Left lung (tissue), 10 donors: Measurements from ENCODE around the gene SIK3. TPM values are rescaled to one million over a fixed set of nuclear protein-coding genes. Genes with fewer than 3 reads are reported as not detected.

ENCODE experiments used
- ATAC-seq: fragments of 200-7000 bp; cut with Tn5 transposase; one replicate; pipeline ENCODE4 v1.9.1; 2020; ENCODE audit warnings: moderate library complexity
- DNase-seq, 4 donors: peaks; one replicate each; pipeline ENCODE4 v3.0.0-alpha.2; 2013 to 2020
- H3K27ac ChIP-seq, 2 donors: fragments of 200-600 bp; sonication (generic) in 1 of 2; one replicate each; pipeline versions ENCODE4 v1.5.0 to v1.8.0; 2020 to 2021
- H3K27me3 ChIP-seq, 2 donors: fragments of 200-600 bp; sonication (generic) in 1 of 2; one replicate each; pipeline versions ENCODE4 v1.5.0 to v1.8.0; 2020 to 2021
- H3K36me3 ChIP-seq, 2 donors: fragments of 200-600 bp; sonication (generic) in 1 of 2; one replicate each; pipeline versions ENCODE4 v1.5.0 to v1.8.0; 2020 to 2021
- H3K4me1 ChIP-seq, 2 donors: fragments of 200-600 bp; one replicate each; pipeline ENCODE4 v1.8.0; 2021
- H3K4me3 ChIP-seq, 2 donors: fragments of 200-600 bp; sonication (generic) in 1 of 2; one replicate each; pipeline versions ENCODE4 v1.5.0 to v1.8.0; 2020 to 2021; ENCODE audit warnings: mild to moderate bottlenecking in 1 of 2
- H3K9me3 ChIP-seq, 2 donors: fragments of 200-600 bp; sonication (generic) in 1 of 2; one replicate each; pipeline versions ENCODE4 v1.5.0 to v1.8.0; 2020 to 2021
- intact Hi-C, 2 donors: fragments of 100-400 bp; cut with DNase I; formaldehyde crosslinking; loops; one replicate each; pipeline versions ENCODE4 v1.11.2 to v1.14.2; 2022
- polyA plus RNA-seq, 6 donors: library from polyadenylated mRNA; unstranded; fragments of 120-200 nt; gene quantifications; one replicate each; pipeline ENCODE4 v1.2.1, GENCODE V29; 2013; ENCODE audit not compliant: insufficient read length in 6 of 6
- total RNA-seq, 2 donors: library from RNA; stranded (reverse); fragmentation: NEBNext Ultra II Directional; extraction: Animal tissue kit (Norgen Biotek cat#: 25700); gene quantifications; one replicate each; pipeline ENCODE4 v1.2.1, GENCODE V29; 2021
- TF ChIP-seq, protein P1 (sequence below), 2 donors: fragments of 200-600 bp; sonication (generic) in 1 of 2; IDR thresholded peaks; one replicate each; pipeline versions ENCODE4 v1.5.0 to v1.8.0; 2021; ENCODE audit warnings: antibody characterized with exemption in 2 of 2
- donor health status: DM: no; HTN: yes; CAD: no.
- donor health status: DM: no; HTN: no; CAD: no.

The SIK3 gene
- total and polyA plus RNA-seq, 8 donors = 28.0 to 49.6 (median 35.9) TPM

DNA sequence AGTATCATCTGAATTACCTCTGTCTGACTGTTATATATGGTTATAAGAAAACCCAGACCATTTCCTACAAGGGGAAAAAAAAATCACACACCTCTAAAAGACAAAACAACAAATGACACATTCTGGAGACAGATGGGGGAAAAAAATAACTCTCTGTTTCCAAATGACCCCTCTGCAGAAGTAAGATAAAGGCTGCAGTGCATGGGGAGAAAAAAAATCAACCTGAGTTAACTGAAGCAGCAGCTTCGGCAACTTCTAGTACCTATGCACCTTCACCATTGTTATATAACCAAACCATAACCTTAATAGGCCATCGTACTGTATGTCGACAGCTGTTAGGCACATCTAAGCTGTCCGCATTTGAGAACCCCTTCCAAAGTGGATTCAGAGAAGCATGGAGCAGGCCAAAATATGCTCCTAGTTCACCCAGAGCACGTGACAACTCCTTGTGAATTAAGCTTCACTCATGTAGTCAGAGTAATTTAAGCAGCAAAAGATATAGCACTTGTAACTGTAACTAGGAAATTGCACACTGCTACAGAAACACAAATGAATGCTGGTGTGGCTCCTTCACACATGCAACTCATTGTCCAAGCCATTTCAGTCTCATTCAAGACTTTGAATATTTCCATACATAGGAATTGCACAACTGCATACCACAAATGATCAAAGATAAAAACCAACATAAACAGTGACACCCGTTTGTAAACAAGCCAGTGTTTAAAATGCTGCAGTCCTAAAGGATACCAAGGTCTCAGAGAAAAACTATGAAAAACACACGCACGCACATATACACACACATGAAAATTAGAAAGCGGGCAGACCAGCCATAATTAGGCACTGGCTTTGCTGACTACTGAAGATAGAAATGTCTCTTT, 2.7 kb downstream of the SIK3 start:
- H3K27me3 ChIP-seq = no peaks in the 10 kb centered on the region
- TF ChIP-seq, protein P1, sequence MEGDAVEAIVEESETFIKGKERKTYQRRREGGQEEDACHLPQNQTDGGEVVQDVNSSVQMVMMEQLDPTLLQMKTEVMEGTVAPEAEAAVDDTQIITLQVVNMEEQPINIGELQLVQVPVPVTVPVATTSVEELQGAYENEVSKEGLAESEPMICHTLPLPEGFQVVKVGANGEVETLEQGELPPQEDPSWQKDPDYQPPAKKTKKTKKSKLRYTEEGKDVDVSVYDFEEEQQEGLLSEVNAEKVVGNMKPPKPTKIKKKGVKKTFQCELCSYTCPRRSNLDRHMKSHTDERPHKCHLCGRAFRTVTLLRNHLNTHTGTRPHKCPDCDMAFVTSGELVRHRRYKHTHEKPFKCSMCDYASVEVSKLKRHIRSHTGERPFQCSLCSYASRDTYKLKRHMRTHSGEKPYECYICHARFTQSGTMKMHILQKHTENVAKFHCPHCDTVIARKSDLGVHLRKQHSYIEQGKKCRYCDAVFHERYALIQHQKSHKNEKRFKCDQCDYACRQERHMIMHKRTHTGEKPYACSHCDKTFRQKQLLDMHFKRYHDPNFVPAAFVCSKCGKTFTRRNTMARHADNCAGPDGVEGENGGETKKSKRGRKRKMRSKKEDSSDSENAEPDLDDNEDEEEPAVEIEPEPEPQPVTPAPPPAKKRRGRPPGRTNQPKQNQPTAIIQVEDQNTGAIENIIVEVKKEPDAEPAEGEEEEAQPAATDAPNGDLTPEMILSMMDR (IDR thresholded peaks at IDR 0.05) = no peak
- H3K9me3 ChIP-seq = no peaks in the 10 kb centered on the region
- H3K36me3 ChIP-seq = no peaks in the 10 kb centered on the region
- peak in 2 of 4 donors; percentile 75 to 79 for DNase-seq
- H3K4me3 ChIP-seq = peak overlapping the region in 1 of 2 donors; percentile 85
- intact Hi-C loops = no loop called here
- H3K4me1 ChIP-seq = peaks cover 30 to 63% of the 10 kb centered on the region in 2 donors
- no peak for ATAC-seq
- H3K27ac ChIP-seq = peak overlapping the region; percentile 91 to 97

DNA sequence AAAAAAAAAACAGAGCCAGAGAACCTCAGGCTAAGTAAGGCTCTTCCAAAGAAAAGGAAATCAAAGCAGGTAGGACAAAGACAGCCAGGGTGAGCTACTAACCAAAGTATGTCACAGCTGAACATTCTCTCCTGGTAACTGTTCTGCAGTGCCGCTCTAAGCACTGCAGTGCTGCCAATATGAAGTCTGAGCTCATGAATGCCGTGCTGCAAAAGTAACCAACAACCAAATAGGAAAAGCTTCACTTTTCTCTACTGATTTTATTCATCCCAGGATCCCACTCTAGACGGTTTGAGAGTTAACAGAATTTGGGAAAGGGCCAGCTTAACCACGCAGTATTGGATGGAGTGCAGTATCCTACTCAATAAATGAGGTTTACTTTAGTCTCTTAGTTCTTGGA, 3.5 kb downstream of the SIK3 start:
- peaks cover 30 to 61% of the 10 kb centered on the region in 2 donors for H3K4me1 ChIP-seq
- intact Hi-C loops = no loop called here
- H3K27ac ChIP-seq = no peak overlapping the region

DNA sequence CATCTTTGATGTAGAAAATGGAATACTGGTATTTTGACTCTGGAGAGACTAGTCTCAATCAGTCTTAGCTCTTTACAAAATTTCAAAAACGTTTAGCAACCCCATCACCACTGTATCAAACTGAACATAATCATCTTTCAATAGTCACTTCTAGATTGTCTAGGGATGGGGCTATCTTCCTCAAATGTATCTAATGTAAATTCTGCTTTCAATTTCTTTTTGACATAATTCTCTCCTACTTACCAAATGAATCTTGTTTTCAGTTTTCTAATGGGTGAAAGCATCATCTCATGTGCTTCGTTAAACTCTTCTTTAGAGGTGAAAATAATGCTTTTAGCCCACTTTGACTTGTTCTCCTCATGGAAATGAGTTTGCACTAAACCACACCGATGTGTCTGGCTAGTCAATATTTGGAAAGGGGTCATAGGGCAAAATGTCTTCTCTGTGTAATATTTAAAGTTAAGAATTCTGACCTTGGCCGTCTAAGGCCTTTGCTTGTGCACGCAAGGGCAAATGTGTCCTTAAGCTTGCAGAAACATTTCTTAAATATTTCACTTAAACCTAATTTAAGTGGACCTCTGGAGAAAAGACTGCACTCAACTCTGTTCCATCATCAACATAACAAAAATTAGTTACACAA, 5.2 kb downstream of the SIK3 start:
- intact Hi-C loops = no loop called here

More for the DNA sequence above, 3.5 kb downstream of the SIK3 start:
- Histone ChIP-seq H3K36me3 (no peaks in the 10 kb centered on the region), H3K9me3 (no peaks in the 10 kb centered on the region), H3K4me3 (no peak overlapping the region), H3K27me3 (no peaks in the 10 kb centered on the region)
- ATAC-seq (peak; percentile 11), DNase-seq (peak in 2 of 4 donors; percentile 22 to 47)
- TF ChIP-seq, protein P1 (IDR thresholded peaks at IDR 0.05) = no peak

DNA sequence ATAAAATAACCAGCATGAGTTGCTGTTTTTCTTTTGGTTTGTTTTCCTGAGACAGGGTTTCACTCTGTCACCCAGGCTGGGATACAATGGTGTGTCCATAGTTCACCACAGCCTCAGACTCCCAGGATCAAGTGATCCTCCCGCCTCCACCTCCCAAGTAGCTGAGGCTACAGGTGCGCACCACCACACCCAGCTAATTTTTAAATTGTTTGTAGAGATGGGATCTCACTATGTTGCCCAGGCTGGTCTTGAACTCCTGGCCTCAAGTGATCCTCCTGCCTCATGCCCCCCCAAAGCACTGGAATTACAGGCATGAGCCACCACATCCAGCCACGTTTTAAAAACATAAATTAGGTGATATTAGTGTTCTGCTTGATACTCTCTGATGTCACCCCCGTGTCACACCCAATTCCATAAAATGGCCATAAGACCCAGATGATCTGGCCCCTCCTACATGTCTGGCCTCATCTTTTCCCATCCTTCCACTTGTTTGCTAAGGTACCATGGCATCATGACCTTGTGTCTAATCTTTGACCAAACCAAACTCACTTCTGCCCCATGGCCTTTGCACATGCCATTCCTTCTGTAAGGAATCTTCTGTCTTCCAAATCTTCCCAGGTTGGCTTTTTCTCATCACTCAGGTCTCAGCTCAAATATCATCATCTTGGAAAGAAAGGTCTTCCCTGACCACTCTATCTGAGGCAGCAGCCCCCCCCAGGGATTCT, 6.3 kb downstream of the SIK3 start:
- no peak overlapping the region for H3K4me3 ChIP-seq
- intact Hi-C loops = no loop called here
- no peaks in the 10 kb centered on the region for H3K27me3 ChIP-seq
- peaks cover 24 to 53% of the 10 kb centered on the region in 2 donors for H3K4me1 ChIP-seq
- TF ChIP-seq, protein P1 (IDR thresholded peaks at IDR 0.05) = no peak
- H3K27ac ChIP-seq = no peak overlapping the region
- DNase-seq = no peak
- H3K9me3 ChIP-seq = no peaks in the 10 kb centered on the region
- no peak for ATAC-seq
- H3K36me3 ChIP-seq = no peaks in the 10 kb centered on the region

More for the DNA sequence above, 5.2 kb downstream of the SIK3 start:
- Histone ChIP-seq H3K4me3 (no peak overlapping the region), H3K9me3 (no peaks in the 10 kb centered on the region), H3K27ac (no peak overlapping the region), H3K27me3 (no peaks in the 10 kb centered on the region), H3K4me1 (peaks cover 24 to 50% of the 10 kb centered on the region in 2 donors), H3K36me3 (no peaks in the 10 kb centered on the region)
- TF ChIP-seq, protein P1 (IDR thresholded peaks at IDR 0.05) = no peak
- no peak for ATAC-seq
- DNase-seq = no peak
